Prostate gland (tissue), 2 donors: Measurements from ENCODE around the gene ANGPTL2.

Experiments
- CTCF ChIP-seq, 4 experiments: fragments of 200-600 bp in 2 of 4; fragments of 450-650 bp in 2 of 4; sonication (generic) in 2 of 4; IDR thresholded peaks; 1 replicate in 3 of 4; 2 replicates in 1 of 4; pipeline ENCODE4 v1.5.1; 2016 to 2019; ENCODE audit warnings: antibody characterized with exemption in 4 of 4, mild to moderate bottlenecking in 2 of 4, moderate library complexity in 2 of 4
- POLR2A ChIP-seq: fragments of 450-650 bp; IDR thresholded peaks from one replicate; pipeline ENCODE4 v1.6.1; 2016; ENCODE audit warnings: antibody characterized with exemption, mild to moderate bottlenecking
- POLR2AphosphoS5 ChIP-seq: sonication (generic); formaldehyde crosslinking; IDR thresholded peaks from one replicate; pipeline ENCODE4 v1.6.1; 2017; ENCODE audit warnings: antibody characterized with exemption

- TF ChIP-seq CTCF (IDR thresholded peaks at IDR 0.05) (no peak), POLR2A (no peak), POLR2AphosphoS5 (no peak)
These were observed 17.7 kb downstream of the ANGPTL2 start for GRCh38 chr9:127104581-127105311.
